ENCODE measurements around the gene SRBD1. TPM values are rescaled to one million over a fixed set of nuclear protein-coding genes. Genes with fewer than 3 reads are reported as not detected.

SRBD1 gene
- total and polyA plus RNA-seq, 8 donors, result 4.4 to 45.7 (median 25.5) TPM

DNA sequence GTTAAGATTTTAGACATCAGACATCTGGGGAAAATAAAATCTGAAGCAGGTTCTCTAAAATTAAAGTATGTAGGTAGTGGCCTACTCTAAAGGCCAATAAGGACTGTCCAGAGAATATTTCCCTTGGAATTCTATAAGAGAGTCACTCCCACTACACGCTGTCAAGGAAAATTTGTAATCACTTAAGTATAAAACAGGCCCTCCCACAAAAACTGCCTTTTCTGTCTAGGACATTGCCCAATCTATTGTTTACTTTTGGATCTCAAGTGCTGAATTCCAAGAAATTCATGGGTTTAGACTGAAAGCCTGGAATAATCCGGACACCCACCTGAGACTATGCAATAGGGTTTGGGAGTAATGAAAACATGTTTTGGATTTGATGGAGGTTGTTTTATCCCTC lies 1.7 kb upstream of the SRBD1 start:
- peaks cover 11 to 34% (median 25%) of the 10 kb centered on the region in 4 donors for H3K4me1 ChIP-seq
- intact Hi-C loops (cut with DNase I; ENCODE audit: low total_unique reads), result no loop called here
- H3K27me3 ChIP-seq, result no peaks in the 10 kb centered on the region
- TF ChIP-seq POLR2A (IDR thresholded peaks at IDR 0.05) (no peak), EP300 (IDR thresholded peaks at IDR 0.05) (no peak), POLR2AphosphoS5 (IDR thresholded peaks at IDR 0.05) (no peak)
- TF ChIP-seq, protein P1, sequence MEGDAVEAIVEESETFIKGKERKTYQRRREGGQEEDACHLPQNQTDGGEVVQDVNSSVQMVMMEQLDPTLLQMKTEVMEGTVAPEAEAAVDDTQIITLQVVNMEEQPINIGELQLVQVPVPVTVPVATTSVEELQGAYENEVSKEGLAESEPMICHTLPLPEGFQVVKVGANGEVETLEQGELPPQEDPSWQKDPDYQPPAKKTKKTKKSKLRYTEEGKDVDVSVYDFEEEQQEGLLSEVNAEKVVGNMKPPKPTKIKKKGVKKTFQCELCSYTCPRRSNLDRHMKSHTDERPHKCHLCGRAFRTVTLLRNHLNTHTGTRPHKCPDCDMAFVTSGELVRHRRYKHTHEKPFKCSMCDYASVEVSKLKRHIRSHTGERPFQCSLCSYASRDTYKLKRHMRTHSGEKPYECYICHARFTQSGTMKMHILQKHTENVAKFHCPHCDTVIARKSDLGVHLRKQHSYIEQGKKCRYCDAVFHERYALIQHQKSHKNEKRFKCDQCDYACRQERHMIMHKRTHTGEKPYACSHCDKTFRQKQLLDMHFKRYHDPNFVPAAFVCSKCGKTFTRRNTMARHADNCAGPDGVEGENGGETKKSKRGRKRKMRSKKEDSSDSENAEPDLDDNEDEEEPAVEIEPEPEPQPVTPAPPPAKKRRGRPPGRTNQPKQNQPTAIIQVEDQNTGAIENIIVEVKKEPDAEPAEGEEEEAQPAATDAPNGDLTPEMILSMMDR (IDR thresholded peaks at IDR 0.05), result no peak
- no peak overlapping the region for H3K27ac ChIP-seq
- DNase-seq, result no peak
- no peaks in the 10 kb centered on the region for H3K36me3 ChIP-seq
- WGBS, 5 donors, result 68 to 76% (median 70%) methylated on average over 2 of the region's 2 CpGs
- no peaks in the 10 kb centered on the region for H3K9me3 ChIP-seq
- H3K4me3 ChIP-seq, result no peak overlapping the region

DNA sequence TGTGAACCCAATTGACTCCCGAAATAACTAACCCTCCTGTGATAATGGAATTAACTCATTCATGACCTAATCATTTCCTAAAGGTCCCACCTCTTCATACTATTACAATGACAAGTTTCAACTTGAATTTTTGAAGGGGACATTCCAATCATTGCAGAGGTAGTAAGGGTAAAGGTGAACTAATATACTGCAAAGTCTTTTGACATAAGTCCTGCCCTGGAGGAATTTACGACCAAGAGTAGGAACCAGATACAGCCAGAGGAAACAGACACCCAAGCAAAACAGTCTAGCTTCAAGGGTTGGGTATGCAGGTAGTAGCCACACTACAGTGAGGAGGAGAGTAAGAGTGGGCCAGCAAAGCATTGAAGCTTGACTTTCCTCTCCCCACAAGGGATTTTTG lies 1.2 kb upstream of the SRBD1 start:
- no peak overlapping the region for H3K4me3 ChIP-seq
- no peaks in the 10 kb centered on the region for H3K36me3 ChIP-seq
- H3K4me1 ChIP-seq, result peaks cover 11 to 33% (median 25%) of the 10 kb centered on the region in 4 donors
- no peaks in the 10 kb centered on the region for H3K27me3 ChIP-seq
- peak overlapping the region in 1 of 5 donors; percentile 95 for H3K27ac ChIP-seq
- no peaks in the 10 kb centered on the region for H3K9me3 ChIP-seq
- WGBS, 5 donors, result 59 to 79% (median 70%) methylated on average over 2 of the region's 2 CpGs
- intact Hi-C loops (cut with DNase I; ENCODE audit: low total_unique reads), result no loop called here
- TF ChIP-seq POLR2AphosphoS5 (IDR thresholded peaks at IDR 0.05) (no peak), POLR2A (IDR thresholded peaks at IDR 0.05) (no peak), EP300 (IDR thresholded peaks at IDR 0.05) (no peak)
- TF ChIP-seq, protein P1 (IDR thresholded peaks at IDR 0.05), result no peak
- DNase-seq, result no peak

DNA sequence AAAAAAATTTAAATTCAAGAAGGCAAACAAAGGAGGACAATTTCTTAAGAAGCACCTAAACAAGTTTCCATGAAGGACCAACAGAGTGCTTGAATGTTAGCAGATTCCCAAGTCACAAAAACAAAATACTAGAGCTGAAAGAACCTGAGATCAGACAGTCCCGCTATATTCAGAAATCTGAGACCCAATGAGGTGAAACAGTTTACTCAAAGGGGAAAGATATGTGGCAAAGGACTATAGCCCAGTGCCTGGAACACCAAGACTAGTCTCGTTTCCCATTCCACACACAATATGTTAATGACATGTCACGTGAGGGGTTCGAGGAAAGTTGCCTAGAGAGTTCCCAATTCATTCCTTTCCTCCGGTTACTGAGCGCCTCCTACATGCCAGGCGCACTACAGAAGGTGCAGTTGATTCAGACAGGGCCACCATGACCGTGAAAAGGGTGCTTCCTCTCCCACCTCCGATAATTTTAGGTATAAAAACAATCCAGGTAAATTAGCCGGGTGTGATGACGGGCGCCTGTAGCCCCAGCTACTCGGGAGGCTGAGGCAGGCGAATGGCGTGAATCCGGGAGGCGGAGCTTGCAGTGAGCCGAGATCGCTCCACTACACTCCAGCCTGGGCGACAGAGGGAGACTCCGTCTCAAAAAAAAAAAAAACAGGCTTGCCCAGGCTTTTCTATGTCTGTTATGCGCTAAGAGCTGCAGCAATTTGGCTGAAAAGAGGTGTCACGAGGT lies 617 bp downstream of the SRBD1 start:
- intact Hi-C loops (cut with DNase I; ENCODE audit: low total_unique reads), result no loop called here
- Histone ChIP-seq H3K27ac (peak overlapping the region; percentile 91 to 96 (median 94)), H3K27me3 (no peaks in the 10 kb centered on the region), H3K4me3 (peak overlapping the region; percentile 64 to 85 (median 67)), H3K4me1 (peaks cover 11 to 35% (median 28%) of the 10 kb centered on the region in 4 donors), H3K9me3 (no peaks in the 10 kb centered on the region), H3K36me3 (peaks cover 0 to under 1% (median 0%) of the 10 kb centered on the region in 4 donors)
- DNase-seq, result peak; percentile 47 to 85
- TF ChIP-seq POLR2AphosphoS5 (IDR thresholded peaks at IDR 0.05) (peak in 2 of 3 donors; percentile 25 to 58), POLR2A (IDR thresholded peaks at IDR 0.05) (no peak), EP300 (IDR thresholded peaks at IDR 0.05) (no peak)
- TF ChIP-seq, protein P1 (IDR thresholded peaks at IDR 0.05), result peak in 1 of 7 experiments; percentile 36
- WGBS, 5 donors, result 0 to 1% (median 0%) methylated on average over 23 of the region's 23 CpGs

DNA sequence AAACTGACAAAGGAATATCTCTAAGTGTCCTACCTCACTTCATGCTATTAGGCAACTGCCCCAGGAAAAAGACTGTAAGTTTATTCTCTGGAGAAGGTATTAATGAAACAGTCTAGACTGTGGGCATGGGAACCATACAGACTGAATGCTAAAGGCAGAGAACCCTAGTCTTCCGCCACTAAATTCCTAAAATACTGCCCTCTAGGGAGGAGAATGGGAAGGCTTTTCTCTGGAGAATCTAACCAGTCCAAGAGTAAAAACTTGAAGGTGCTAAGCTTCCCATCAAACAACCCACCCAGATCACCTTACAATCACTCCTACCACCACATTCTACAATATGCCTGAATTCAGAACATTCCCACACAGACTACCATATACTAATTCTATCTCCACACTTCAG lies 3.4 kb downstream of the SRBD1 start:
- TF ChIP-seq, protein P1 (IDR thresholded peaks at IDR 0.05), result peak in 1 of 7 experiments; percentile 12
- no peak for TF ChIP-seq EP300 (IDR thresholded peaks at IDR 0.05)
- intact Hi-C loops (cut with DNase I; ENCODE audit: low total_unique reads), result no loop called here
- WGBS, 5 donors, result 63 to 88% (median 85%) methylated on average over 1 of the region's 1 CpG
- Histone ChIP-seq H3K4me3 (no peak overlapping the region), H3K27me3 (no peaks in the 10 kb centered on the region), H3K36me3 (peaks cover 11 to 28% (median 23%) of the 10 kb centered on the region in 4 donors), H3K27ac (peak overlapping the region in 1 of 5 donors; percentile 25), H3K9me3 (no peaks in the 10 kb centered on the region), H3K4me1 (peaks cover 11 to 35% (median 28%) of the 10 kb centered on the region in 4 donors)
- peak in 1 of 2 donors; percentile 27 for DNase-seq

Measured in stomach (tissue), 9 donors.